Activated T-helper 1 cell treated with anti-CD3 and anti-CD28 coated beads, Interleukin-2, amount 50 U/mL, for 16 hours (primary cell): ENCODE results near the gene FER1L5.

ENCODE experiments used
- DNase-seq, 2 donors: peaks; one replicate each; pipeline ENCODE4 v3.0.0-alpha.2; 2020; ENCODE audit warnings: low read depth in 1 of 2, low spot score in 1 of 2

The FER1L5 gene

DNA sequence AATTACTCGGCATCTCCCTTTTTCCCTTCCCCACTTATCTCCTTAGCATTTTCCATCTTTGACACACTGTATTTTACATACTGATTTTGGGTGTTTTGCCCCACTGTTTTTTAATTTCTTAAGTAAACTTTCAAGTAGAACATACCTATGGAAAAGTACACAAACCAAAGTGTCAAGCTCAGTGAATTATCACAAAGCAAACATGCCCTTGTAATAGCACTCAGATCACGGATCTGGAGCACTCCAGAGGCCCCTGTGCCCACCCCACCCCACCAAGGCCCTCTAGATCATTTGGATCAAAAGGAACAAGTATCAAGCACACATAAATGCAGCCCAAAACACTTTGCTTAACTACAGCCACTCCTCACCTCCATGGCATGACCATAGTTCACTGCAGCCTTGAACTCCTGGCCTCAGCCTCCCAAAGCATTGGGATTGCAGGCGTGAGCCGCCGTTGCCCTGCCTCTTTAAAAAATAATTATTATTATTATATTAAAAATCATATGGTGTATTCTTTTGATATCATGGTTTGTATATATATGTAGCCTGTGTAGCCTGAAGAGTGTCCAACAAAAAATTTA is 38.1 kb downstream of the FER1L5 start:
- DNase-seq: no peak

DNA sequence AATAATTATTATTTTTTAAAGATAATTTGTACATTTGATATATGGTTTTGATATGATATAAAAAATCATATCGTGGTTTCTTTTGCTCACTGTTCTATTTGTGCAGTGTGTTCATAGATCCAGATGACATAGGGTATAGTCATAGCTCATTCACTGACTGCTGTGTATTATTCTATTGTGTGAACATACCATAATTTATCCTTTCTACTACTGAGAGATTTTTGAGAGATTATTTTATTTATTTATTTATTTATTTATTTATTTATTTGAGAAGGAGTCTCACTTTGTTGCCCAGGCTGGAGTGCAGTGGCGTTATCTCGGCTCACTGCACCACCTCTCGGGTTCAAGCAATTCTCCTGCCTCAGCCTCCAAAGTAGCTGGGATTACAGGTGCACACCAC is 39.0 kb downstream of the FER1L5 start:
- no peak for DNase-seq

DNA sequence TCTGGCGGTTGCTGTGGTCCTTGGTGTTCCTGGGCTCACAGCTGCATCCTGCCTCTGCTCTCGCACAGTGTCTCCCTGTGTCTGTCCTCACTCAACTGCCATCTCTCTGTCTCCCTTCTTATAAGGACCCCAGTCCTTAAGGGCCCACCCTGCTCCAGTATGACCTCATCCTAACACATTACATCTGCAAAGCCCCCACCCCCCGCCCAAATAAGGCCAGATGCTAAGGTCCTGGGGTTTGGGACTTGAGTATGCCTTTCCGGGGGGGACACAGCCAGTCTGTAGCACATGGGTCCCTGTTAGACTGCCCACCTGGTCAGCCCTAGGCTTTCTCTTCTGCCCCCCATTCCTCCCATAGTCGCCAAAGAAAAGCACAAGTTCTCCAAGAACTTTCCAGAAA is 40.7 kb downstream of the FER1L5 start:
- DNase-seq: no peak

DNA sequence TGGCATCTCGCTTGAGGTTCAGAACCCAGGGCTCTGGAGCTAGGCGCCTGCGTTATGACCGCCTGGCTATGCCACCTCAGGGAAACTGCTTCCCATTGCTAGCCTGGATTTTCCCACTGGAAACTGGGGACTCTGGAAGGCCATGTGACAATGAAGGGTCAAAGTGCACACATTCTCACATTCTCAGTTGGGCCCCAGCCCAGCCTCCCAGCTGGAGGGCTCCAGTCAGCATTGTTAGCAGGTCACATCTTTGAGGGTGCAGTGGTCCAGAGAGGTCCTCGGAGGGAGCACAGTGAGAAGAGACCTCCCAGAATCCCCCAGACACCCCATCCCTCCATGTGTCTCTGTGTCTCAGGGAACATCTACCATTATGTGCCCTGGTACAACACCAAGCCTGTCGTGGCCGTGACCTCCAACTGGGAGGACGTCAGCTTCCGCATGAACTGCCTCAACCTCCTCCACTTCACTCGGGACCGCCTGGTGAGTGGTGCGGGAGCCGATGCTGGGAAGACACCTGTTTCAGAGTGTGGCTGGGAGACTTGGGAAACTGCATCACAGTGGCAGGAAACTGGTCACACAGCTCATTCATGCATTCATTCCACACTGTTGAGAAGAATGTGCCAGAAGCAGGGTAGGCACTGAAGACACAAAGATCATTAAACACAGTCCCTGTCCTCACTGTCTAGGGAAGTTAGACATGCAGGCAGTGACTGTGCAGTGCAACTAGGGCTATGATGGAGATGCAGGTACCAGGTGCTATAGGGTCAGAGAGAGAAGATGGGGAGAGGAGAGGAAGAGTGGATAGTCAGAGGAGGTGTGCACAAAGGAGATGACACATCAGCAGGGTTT is 41.6 kb downstream of the FER1L5 start:
- no peak for DNase-seq

DNA sequence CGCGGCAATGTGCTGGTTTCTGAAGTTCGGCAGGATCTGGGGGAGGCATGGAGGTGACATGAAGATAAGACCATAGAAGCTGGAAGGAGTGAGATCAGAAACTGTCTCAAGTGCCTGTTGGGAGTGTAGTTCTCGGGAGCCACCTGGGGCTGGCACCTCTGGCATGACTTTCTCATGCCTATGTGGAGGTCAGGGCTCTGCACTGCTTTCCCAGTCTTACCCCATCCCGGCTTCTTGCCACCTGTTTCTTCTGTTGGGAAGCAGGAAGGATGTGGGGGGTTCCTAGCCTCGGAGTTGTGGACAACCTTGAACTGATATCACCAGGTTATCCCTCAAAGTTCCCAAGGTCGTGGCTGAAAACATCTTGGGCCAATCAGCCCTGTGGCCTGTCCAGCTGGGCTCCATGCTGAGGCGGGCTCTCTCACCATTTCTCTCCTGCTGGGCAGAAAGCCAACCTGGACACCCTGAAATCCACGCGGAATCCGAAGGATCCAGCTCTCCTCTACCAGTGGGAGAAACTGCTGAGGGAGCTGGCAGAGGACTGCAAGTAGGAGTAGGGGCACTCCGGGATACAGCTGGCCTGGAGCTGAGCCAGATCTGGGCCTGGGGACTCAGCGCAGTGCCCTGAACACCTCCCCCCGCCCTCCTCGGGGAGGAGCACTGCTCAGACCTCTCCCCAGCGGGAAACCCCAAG is 42.5 kb downstream of the FER1L5 start:
- no peak for DNase-seq

DNA sequence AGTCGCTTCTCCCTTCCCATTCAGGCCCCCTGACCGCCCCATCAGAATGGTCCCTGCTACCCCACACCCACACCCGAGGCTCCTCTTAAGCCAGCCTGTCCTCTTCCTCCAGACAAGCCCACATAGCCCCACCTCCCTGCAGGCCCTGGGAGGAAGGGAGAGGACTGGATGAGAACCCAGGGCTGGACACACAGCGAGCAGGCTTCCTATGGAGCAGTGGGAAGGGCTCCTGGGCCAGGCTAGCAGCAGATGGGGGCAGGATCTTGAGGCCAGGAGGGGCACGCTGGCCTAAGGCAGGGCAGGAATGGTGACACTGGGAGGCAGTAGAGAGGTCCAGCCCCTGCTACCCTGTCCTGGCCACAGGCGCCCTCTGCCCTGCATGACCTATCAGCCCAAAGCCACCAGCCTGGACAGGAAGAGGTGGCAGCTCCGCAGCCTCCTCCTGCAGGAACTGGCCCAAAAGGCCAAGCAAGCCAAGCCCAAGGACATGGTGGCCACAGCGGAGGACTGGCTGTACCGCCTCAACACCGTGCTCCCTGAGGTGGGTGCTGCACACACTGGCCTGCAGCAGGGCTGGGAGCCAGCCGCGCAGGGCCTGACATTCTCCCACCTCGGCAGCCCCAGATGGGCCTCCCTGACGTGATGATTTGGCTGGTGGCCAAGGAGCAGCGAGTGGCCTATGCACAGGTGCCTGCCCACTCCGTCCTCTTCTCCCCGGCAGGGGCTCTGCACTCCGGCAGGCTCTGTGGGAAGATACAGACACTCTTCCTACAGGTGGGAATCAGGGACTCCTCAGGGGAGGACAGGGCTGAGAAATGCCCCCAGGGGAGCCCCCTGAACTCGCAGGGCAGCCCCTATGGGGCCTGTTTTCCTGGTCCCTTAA is 43.3 kb downstream of the FER1L5 start:
- no peak for DNase-seq

DNA sequence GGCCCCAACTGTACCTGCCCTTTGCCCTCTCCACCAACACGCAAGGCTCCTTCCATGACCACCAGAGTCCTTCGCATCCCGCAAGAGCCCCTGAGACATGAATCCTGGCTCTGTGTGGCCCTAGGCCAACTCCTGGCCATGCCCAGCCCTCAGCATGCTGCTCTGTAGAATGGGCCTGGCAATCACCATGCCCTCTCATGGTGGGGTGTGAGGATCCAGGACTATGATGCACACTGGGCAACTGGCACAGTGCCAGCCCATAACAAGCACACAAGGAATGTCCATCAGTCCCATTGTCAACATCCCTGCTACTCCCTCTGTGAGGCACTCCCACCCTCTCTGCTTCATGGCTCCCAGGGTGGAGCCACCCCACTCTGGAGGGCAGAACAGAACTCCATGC is 44.7 kb downstream of the FER1L5 start:
- DNase-seq: no peak

DNA sequence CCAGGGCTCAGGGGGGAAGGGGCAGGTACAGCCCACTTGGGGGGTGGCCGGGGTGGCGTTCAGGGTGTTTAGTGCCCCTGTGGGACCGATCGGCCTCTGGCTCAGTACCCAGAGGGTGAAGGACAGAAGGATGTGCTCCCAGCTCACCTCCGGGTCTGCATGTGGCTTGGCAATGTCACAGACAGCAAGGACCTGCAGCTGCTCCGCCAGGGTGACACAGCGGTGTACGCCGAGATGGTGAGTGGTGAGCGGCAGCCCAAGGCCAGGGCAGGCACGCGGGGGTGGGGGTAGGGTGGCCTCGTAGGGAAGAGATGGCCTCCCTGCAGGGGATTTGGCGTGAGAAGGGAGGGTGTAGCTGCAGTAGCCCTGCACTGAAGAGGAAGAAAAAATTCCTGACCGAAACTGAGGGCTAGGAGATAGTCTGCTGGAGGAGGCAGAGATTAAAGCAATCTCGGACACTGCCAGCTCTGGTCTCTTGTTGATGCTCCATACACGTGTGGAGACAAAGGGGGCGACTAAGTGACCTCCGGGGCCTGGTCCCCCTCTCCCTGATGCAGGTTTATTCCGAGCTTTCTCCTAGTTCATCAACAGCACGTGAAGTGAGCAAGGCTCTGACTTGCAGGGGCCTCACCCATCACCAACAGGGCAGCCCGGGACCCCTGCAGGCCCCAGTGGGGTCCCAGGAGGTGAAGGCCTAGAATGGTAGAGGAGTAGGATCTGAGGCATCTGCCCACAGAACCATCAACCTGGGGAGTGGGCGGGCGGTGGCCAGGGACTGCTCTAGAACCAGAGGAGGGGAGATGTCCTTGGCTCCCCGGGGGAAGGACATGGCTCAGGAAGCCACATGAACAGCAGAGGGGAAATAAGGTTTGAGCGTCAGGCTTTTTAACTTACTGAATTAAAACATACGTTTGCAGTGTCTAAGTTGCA is 45.4 kb downstream of the FER1L5 start:
- no peak for DNase-seq

DNA sequence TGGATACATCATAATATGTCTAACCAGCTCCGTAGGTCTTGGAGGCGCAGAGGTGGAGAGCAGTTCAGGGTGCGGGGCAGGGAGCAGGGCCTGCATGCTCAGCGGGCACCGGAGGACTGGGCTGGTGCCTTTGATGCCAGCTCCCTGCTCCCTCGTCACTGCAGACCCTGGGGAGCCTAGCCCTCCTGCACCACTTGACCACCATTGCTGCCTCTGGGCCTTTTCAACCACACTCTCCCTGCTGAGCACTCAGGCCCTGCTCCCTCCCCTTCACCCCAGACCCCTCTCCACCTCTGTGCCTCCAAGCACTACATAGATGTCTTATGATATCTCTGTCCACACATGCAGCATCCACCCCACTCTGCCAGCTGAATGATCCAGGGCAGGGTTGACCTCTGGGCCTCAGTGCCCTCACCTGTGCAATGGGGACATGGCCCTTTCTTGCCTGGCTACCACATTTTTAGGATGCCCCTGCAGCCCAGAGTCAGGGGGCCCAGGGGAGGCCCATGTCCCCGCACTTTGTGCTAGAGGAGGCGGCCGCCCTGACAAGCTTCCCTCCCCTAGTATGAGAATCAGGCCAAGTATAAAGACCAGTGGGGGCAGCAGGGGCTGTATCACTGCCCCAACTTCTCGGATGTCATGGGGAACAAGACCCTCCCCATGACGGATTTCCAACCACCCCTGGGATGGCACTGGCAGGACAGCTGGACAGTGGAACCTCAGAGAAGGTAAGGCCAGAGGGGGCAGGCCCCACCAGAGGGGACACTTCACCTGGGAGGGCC is 46.3 kb downstream of the FER1L5 start:
- no peak for DNase-seq

DNA sequence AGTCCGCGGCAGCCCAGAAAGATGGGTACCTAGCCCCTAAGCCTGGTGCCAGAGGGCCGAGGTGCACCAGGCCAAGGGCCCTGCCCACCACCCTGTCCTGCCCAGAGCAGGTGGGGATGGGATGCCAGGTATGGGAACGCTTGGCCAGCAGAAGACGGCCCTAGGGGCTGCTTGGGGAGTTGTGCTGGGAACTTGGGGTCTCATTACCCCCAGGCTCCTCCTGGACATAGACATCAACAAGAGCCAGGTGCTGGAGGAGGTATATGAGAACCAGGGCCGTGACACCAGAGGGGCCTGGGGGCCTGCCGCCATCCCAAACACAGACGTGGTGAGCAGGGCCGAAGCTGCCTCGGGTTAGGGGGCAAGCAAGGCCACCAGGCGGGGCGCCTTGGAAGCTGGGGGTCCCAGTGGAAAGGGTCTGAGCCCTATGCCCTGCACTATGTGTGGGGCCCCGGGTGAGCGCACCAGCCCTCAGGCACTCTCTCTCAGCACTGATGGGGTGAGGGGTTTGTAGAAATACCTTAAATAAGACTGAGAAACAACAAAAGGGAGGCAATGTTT is 46.9 kb downstream of the FER1L5 start:
- no peak for DNase-seq

DNA sequence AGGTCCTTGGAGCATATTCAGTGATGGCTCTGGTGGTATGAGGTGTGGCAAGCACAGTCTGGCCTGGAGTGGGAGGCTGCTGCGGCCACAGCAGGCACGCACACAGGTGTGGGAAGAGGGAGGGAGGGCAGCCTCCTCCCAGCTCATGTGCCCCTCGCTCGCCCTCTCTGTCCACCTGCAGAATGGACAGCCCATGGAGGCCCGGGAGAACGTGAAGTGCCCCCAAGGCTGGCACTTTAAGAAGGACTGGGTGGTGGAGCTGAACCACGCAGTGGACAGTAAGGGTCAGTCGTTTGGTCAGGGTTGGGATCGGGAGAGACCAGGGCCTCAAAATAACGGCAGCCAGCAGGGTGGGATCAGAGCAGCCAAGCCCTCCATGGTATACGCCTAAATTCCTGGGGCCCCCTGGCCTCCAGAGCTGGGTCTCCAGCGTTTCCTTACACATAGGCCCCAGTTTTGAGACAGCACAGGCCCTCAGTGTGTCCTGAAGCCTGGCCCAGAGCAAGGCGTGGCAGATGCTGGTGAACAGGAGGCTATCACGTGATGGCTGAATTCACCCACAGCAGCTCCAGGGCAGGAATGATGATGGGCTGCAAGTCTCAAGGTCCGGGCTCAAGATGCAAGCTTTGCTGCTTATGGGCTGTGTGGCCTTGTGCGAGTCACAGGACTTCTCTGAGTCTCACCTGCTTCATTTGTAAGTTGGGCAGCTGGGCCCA is 47.9 kb downstream of the FER1L5 start:
- no peak for DNase-seq

DNA sequence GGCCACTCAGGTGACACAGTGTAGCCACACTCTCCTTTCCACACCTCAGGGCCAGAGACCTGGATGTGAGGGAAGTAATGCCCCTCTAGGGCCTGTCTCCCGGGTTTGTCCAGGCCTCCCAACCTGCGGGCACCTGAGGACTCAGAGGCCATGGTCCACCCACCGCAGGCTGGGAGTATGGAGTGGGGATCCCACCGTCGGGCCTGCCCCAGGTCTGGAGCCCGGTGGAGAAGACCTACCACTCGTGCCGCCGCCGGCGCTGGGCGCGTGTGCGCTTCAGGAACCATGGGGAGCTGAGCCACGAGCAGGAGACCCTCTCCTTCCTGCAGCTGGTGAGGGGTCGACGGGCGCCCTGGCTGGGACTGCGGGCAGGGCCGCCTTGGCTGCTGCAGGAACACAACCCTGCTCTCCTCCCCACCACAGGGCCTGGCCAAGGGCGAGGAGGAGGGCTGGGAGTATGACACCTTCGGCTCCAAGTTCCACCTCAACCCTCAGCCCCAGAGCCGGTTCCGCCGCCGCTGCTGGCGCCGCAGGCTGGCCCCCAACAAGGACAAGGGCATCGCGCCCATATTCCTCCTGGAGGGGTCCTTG is 48.6 kb downstream of the FER1L5 start:
- no peak for DNase-seq

DNA sequence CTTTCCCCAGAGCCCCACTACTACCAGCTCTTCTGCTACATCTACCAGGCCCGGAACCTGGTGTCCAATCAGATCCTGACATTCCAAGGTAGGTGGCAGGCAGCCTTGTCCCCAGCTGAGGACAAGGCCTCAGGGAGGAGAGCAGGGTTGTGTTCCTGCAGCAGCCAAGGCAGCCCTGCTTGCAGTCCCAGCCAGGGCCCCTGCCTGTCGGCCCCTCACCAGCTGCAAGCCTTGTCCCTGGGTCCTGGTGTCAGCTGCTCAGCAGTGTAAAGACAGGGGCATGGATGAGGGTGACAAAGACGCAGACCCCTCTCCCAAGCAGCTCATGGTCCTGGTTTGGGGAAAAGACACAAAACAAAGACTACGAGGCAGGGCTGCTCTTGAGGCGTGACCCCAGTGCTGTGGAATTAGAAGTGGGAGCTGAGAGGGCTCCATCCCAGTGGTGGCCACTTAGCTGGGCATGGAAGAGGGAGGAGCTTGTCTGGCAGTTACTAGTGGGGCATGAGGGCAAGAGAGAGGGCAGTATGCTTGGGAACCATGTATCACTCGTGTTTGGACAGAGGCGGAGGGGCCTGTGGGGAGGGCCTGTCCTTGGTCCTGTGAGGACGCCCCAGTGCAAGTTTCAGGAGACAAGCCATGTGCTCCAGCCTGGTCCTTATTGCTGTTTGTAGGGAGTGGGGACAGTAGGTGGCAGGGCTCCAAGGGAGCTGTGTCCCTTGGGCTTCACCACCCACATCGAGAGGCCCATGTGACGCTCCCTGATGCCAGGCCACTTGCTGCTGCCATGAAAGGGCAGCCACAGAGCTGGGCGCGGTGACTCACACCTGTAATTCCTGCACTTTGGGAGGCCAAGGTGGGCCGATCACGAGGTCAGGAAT is 49.8 kb downstream of the FER1L5 start:
- DNase-seq: no peak

DNA sequence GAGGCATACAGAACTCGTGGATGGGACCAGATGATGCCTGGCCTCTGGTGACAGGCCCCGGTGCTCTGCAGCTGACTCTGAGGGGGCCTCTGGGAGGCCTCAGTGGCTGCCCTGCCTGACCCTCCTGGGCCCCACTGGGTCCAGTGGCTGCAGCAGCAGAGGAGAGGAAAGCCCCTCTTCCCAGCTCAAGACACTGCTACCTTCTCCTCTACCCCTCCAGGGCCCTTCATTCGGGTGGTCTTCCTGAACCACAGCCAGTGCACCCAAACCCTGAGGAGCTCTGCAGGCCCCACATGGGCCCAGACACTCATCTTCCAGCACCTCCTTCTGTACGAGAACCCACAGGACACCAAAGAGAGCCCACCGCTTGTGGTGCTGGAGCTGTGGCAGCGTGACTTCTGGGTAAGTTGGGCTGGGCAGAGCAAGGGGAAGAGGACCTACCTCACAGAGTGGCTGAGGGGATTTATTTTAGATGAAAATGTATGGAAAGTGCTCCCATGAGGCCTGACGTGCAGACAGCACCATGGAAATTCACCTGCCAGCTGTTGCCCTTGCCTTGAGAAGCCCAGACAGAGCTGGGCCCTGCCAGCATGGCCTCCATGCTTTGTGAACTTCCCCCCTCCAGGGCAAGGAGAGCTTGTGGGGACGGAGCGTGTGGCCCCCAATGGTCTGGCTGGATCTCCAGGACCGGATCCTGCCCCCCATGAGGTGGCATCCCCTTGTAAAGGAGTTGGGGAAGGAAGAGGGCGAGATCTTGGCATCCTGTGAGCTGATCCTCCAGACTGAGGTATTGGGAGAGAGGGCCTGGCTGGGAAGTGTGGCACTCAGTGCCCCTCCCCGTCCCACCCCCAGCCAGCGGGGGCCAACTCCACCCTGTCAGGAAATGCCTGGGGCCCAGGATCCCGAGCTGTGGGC is 51.0 kb downstream of the FER1L5 start:
- DNase-seq: no peak

DNA sequence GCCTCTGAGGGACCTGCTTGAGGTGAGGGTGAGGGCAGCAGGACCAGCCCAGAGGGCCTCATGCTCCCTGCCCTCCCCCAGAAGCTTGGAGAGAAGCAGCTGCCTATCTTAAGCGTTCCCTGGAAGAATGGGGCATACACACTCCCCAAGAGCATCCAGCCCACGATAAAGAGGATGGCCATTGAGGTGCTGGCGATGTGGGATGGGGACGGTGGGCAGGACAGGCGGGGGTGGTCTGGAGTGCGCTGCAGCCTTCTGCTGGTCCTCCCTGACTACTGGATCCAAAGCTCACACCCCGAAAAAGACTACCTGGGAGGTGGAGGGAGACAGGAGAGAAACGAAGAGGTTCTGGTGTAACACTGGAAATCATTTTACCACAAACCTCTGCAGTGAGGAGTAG is 51.7 kb downstream of the FER1L5 start:
- no peak for DNase-seq

DNA sequence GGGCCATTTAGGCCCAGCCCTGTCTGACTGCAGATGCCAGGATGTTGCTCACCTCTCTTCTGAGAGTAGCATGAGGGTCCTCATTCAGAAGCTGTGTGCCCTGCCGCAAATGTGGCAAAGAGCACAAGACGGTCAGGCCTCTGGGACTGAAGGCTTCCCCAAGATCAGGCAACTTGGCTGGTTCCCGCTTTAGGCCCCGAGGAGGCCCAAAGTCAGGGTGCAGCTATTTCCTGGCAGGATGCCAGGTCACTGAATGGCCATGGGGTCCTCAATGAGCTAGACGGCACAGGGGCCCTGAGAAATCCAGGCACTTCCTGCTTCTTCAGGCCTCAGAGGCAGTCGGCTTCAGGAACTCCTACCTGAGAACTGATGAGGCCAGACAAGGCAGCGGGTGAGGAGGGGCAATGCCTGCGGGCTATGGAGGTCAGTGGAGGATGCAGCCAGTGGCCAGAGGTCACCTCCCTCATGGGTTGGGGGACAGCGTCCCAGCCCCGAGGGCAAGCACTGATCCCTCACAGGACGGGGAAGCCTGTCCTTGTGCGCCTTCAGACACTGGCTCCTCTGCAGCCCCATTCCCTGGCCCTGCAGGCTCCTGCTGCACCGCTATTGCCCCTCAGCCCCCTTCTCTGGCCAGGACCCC is 52.4 kb downstream of the FER1L5 start:
- no peak for DNase-seq
